Measurements from ENCODE around the gene NUMA1.

DNA sequence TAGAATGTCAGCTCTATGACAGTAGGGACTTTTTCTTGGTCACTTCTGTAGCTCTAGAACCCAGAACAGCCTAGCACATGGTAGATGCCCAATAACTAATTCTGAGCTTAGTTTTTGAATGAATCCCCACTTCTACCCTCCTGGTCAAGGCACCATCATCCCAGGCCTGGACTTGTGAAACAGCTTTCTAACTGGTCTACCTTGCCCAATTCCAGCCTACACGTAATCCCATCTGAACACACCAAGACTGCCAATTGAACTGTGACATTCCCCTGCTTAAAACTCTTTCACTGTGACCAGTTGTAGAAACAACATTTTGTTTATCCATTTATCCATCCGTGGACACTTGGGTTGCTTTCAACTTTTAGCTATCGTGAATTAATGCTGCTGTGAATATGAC, 49.0 kb upstream of the NUMA1 start:
- TF ChIP-seq TAF1 (IDR thresholded peaks at IDR 0.05; ENCODE audit: borderline replicate concordance, insufficient read depth, low read length) (no peak), SIN3A (IDR thresholded peaks at IDR 0.05; ENCODE audit: borderline replicate concordance, insufficient read depth, low read length) (no peak)
